Activated CD4-positive, alpha-beta T cell treated with anti-CD3 and anti-CD28 coated beads, Interleukin-2, amount 50 U/mL, for 4 hours (primary cell): ENCODE data around the gene SLC4A2.

Experiments
- DNase-seq, 2 experiments: peaks; one replicate each; pipeline ENCODE4 v3.0.0-alpha.2; 2020

SLC4A2 gene

DNA sequence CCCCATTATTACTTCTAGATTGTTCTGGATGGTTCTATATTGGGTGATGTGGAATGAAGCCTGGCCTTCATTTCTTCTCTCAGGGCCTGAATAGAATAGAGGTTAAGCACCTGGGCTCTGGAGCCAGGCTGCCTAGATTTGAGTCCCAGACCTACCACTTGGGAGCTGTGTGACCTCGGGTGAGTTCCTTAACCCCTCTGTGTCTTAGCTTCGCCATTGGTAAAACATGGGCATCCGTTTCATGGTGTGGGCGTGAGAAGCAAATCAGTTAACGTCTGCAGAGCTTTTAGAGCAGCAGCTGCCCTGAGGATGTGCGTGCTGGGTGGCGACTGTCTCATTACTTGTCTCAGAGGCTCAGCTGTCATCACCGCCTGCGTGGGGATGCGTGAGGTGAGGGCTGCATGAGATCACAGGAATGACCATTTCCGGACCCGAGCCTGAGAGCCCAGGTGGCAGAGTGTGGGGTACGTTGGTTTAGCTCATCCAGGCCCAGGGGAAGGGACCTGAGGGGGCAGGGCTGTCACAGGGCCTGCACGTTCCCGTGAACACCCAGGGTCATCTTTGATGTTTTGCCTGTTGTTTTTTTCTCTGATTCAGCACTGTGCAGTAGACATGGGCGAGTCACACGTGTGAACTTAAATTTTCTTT lies 36.6 kb downstream of the SLC4A2 start:
- no peak for DNase-seq

DNA sequence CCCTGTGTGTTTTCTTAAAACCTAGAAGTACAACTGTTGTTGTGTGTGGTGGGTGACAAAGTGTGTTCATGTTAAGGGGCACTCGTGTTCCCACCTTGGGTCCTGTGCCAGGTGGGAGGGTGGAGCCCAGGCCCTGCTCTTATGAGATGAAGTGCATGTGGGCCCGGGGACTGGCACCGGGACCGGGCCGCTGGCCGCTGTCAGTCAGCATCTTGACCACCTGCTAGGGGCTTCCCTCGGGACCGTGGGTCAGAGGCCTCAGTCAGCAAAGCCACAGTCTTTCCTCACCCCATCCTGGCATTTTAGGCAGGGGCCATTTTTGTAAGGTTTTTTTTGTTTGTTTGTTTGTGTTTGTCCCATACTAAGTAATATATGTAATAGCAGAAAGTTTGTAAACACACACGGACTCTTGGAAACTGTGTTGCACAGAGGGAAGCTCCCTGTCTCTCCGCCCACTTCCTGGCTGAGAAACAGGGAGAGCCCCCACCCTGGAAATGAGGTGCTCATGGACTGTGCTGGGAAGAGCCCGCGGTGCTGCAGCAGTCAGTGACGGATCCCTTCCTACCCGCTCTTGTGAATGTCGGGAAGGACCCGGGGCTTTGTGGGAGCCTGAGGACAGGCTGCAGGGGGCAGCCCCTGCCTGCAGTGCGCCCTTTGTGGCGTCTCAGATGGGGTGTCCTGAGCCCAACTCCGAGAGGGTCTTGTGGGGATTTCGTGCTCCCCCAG lies 40.3 kb downstream of the SLC4A2 start:
- DNase-seq: no peak

DNA sequence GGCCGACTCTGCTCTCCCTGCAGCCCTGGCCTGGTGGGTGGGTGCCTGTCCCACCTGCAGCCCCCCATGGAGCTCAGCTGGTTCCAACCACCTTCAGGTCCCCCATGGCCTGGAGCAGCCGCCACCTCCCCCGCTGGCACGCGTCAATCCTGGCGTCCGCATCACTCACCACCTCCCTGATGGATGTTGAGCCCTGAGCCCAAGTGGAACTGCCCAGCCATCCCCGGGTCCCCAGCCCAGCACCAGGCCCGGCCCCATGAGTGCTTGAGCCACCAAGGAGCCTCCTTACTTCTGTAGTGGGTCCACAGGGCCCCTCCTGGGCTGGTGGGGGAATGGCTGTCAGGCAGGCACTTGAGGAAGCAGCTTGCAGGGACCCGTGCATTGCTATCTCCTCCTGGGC lies 41.5 kb downstream of the SLC4A2 start:
- no peak for DNase-seq

DNA sequence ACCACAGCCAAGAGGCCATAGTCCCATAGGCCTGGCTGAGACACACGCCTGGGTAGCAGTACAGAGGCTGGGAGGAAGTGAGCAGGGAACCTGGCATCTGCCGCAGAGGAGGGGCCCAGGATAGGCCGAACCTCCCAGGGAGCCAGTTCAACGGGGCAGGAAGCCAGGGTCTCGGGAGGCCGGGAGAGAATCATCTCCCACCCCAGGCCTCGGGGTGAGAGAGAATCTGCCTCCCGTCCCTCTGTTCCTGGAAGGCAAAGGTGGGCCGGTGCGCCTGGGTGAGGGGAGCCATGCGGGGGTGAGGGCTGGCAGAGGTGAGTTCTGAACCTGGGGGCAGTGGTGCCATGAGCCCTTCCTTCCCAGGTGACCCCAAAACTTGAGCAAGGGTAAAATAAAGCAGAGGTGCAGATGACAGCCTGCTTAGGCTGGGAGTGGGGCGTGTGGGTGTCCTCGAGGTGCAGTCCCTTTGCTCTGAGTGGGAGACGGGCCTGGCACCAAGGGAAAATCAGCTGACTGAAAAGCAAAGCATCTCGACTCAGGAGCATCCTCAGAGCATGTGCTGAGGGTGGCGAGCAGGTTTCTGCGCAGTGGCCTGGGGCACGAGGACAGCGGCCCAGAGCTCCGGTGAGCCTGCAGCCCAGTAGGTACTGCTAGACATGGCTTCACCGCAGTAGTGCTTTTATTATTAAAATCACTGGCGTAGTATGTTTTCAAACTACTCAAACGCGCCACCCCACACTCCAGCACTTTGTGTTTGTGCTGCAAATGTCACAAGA lies 42.4 kb downstream of the SLC4A2 start:
- DNase-seq: no peak

DNA sequence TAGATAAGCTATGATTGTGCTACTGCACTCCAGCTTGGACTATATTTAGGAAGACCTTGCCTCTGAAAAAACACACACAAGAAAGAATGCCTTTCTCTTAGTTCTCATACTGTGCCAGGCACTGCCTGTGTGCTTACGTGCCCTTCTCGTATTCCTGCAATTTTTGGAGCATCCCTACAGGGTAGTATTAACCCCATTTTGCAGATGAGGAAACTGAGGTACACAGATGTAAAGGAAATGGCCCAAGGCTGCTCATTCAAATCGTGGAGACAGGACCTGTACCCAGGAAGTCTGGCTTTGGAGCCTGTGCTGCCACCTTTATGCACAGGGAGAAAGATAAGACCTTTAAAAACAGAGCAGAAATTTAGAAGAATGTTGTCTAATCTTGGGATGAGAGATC lies 43.6 kb downstream of the SLC4A2 start:
- no peak for DNase-seq

DNA sequence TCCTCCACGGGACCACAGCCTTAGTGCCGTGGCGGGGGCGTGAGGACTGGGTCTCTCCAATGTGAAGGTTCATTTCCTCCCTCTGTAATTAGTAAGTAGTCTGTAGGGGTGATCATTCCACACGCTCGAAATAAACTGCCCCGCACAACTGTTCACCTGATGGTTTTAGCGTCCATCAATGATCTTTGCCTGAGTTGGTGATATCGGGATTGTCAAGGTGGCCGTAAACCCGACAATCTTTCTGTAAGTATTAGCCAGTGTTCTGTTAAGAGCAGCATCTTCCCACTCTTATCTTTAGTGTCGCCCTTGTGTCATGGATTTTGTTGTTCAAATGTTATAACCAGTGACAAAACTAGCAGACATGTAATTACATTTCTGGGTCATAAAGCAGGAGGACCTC lies 44.6 kb downstream of the SLC4A2 start:
- no peak for DNase-seq

DNA sequence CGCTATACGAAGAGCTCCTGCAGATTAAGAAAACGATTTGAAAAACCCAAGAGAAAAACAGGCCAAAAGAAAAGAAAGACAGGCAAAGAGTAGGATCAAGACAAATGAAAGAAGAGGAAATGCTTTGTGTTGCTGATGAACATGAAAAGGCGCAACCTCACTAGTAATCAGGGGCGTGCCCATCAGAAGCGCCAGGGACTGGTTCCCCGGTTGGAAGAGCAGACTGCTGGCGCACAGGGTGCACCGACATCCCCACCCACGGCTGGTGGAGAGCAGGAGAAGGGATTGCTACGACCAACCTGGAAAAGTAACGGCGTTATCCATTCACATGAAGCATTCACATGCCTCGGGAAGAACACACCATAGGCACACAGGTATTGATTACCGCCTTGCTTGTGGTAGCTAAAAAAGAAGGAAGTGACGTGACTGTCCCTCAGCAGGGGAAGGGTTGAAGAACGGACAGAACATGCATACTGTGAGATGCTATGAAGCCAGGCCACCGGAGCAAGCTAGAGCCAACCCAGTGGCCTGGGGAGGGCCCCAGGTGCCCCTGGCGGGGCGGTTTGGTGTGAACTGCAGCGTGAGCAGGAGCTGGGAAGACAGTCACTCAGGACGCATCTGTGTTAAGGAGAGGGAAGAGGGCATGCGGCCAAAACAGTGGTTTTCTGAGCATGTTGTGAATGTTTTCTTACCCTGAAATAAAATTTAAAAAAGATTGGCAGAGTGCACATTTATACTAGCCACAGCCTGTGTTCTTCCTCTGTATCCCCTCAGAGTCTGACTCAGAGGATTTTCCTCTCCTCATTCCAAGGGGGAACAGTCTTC lies 45.2 kb downstream of the SLC4A2 start:
- no peak for DNase-seq

DNA sequence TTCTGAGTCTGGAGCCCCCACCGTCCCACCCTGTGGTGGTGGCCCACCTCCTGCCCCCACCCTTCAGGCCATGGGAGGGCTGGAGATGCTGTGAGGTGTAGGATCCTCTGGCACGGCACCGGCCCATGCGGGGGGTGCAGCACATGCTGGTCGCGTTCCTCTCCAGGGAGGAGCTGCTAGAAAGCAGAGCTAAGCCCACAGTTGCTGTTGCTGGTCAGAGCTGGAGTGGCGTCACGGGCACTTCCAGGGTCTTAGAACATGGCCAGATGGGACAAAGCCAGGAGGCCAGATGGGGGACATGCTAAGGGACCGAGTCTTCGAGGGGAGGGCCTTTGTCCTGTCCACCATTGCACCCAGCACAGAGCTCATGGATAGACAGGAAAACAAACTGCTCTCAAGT lies 48.5 kb downstream of the SLC4A2 start:
- DNase-seq: no peak

DNA sequence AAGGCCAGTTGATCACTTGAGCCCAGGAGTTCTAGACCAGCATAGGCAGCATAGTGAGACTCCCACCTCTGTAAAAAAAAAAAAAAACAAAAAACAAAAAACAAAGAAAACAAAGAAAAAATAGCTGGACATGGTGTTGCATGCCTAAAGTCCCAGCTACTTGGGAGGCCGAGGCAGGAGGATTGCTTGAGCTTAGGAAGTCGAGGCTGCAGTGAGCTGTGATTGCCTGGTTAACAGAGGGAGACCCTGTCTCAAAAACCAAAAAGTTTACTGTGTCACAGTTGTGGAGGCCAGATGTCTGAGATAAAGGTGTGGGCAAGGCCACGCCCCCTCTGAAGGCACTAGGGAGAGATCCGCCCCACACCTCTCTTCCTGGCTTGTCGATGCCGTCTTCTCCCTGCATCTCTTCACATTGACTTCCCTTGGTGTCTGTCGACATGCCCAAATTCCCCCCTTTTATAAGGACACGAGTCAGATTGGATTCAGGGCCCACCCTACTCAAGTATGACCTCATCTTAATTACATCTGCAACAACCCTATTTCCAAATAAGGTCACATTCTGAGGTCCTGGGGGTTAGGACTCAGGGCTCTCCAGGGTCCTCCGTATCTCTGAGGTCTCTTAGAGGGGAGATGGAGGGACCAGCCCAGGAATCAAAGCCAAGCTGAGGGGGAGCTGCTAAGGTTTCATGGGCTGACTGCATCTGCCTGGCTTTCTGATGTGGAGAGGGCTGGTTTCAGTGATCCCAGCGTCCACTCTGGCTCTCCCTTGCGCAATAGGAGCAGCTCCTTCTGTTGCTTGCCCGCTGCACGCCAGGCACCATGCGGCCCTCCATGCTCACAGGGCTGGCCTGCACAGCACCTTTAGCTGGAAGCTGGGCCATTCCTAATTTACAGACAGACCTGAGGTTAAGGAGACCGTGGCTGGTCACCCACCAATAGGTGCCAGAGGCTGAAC lies 50.0 kb downstream of the SLC4A2 start:
- no peak for DNase-seq

DNA sequence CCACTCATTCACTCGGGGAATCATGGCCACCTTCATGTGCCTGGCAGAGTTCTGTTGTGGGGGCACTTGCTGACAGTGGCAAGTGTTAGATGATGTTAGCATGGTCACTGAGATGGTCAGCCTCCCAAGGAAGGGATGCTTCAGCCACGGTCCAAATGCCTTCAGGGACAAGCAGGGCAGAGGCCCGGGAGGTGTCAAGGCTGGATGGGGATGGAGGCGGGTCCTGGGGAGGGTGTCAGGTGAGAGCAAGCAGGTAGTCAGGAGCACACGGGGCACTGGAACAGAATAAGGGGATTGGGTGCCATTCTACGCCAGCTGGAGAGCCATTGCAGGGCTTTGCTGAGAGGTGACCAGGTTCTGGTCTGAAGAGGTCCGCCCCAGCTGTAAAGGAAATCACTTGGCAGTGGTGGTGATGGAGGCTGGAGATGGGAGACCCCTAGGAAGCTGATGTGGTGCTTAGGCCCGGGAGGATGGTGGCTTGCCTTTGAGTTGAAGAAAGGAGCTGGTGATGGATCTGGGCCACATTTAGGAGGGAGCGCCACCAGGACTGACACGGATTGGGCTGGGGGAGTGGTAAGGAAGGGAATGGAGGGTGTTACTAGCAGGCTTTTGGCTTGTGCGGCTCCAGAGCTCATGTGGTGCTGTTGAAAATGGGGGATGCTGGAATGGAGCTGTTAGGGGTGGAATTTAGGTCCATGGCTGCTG lies 51.0 kb downstream of the SLC4A2 start:
- DNase-seq: no peak

DNA sequence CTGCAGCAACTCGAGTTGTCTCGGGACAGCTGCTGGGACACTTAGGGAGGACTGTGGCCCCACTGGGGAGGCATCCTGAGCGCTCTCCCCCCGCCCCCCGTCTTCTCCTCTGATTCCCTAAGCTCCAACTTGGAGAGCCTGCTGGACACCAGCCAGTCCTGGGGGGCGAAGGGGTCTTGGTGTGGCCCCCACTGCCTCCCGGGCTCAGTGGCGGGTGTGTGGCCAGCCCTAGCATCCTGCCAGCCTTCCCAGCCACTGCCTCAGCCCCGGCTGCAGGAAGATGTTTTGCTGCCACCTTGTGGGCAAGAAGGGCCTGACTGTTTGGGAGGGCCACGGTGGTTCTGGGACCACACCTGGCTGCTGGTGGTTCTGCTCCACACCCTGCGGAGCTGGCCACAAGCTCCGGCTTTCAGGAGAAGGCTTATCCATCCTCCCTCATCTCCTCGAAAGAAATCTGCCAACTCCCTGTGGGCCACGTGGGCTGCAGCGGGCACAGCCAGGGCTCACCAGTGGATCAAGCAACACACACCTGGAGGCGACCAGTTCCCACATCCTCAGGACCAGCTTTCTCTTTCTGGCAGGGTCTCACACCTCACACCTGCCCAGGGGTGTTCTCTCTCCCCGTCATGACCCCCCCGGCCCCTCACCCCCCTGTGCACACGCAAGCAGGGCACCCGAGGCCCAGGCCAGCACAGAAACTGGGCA lies 51.7 kb downstream of the SLC4A2 start:
- DNase-seq: peak; percentile 70 to 72

DNA sequence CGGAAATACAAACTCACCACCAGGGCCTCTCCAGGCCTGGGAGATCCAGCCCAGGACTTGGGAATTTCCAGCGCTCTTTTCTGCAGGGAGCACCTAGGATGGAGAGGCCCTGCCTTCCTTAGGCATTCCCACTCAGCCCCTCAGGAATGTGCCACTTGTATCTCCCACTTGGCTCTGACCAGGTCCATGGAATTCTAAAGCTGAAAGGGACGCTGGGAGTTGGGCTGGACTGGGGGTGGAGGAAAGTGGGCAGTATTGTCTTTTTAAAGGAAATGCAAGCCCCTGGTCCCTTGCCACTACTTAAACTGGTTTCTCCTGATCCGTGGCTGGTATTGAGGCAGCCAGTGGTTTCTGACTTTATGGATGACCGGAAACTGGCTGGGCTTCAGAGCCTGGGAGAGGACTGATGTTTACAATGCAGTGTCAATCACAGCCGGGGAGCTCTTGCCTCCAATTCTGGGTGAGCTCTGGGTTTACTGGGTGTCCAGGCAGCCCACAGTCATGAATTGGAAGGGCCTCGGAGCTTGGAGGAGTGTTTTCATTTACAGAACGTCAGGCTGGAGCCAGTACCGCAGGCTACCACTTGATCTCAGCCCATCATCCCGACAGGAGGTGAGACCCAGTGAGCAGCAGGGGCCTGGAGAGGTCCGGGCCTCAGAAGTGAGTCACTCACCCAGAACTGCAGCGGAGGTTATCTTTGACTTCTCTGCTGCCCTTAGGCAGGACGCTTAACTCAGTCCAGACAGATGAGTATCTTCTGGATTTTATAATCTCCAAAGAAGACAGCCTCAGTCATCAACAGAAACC lies 54.2 kb downstream of the SLC4A2 start:
- DNase-seq: no peak

DNA sequence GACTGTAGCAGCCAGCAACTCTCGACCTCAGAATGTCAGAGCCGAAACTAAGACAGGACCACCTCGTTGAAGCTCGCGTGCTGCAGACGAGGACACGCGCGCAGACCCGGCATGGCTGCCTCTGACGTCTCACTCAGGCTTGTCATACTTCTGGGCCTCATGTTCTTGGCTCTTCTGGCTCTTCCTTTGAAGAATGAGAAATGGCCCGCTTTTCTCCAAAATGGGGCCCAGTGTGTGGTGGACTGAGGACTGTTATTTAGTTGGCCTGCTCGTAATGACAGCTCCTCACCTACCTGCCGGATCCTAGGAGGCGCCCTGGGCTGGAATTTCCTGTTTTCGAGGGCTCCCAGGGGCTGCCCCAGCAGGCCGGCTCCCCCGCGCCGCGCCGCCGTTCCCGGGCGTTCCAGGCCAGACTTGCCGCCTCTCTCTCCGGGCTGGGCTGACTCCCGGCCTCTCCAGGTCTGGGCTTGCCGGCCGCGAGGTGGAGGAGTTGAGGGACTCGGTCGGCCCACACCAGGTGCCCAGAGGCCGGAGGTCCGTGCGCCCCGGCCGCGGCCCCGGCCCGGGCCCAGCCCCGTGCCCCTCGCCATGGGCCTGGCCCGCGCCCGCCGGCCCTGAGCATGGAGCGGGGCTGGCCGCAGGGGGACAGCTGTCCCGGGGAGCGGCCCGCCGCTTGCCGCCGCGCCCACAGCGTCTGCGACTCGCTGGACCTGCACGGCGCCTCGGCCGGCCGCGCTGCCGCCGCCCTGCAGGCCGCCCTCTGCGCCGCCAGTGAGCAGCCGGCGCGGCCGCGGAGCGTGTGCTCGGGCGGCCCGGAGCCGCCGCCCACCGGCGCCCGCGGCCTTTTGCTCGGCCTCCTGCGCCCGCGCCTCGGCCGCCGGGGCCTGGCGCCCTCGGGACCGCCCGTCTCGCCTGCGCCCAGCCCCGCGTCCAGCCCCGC lies 55.0 kb downstream of the SLC4A2 start:
- DNase-seq: no peak

DNA sequence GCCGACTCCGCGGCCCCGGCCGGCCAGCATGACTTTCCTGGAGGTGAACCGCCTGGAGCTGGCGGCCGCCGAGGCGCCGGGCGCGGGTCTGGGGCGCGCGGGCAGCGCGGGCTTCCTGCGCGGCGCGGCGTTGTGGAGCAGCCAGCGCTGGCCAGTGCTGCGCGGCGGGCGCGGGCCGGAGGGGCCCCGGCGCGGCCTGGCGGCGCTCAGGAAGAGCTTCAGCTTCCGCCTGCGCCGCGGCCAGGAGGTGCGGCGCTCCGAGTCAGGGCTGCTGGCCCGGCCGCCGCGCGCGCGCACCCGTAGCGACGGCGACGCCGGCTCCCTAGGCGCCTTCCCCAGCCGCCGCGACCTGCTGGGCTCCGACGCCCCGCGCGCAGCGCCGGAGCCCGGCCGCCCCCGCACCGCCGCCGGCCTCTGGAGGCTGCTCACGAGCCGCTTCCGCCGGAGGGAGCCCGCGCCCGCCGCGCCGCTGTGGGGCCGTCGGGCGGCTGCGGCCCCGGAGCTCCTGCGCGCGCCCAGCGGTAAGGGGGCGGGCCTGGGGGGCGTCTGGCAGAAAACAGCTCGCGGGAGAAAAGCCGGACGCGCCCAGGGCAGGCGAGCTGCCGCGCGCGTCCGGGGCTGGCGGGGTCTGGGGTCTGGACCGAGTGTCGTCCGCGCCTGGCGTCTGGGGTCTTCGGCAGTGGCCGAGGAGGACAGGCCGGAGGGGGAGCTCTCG lies 55.9 kb downstream of the SLC4A2 start:
- peak; percentile 10 to 23 for DNase-seq

DNA sequence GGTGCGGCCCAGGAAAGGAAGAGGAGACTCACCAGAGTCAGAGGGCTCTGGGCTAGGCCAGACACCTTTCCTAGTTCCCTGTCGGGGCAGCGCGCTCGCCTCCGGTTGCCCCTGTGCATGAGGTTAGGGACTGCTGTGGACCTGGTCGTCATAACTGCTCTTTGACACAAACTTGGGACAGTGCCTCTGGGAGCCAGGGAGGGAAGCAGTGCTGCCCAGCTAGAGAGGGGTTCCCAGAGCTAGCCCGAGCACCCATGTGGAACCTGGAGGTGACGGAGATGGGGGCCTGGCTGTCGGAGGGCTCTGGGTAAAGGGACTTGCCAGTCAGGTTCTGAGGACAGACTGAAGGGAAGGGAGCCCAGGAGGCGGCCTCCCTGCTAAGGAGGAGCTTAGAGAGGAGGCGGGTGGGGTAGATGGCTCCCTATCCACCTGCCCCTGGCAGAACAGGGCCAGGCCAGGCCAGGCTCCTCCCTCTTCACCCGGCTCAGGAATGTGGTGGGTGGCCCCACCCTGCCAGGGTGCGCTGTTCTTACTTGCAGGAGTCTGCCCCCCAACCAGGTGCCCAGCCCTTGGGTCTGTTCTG lies 56.5 kb downstream of the SLC4A2 start:
- no peak for DNase-seq

DNA sequence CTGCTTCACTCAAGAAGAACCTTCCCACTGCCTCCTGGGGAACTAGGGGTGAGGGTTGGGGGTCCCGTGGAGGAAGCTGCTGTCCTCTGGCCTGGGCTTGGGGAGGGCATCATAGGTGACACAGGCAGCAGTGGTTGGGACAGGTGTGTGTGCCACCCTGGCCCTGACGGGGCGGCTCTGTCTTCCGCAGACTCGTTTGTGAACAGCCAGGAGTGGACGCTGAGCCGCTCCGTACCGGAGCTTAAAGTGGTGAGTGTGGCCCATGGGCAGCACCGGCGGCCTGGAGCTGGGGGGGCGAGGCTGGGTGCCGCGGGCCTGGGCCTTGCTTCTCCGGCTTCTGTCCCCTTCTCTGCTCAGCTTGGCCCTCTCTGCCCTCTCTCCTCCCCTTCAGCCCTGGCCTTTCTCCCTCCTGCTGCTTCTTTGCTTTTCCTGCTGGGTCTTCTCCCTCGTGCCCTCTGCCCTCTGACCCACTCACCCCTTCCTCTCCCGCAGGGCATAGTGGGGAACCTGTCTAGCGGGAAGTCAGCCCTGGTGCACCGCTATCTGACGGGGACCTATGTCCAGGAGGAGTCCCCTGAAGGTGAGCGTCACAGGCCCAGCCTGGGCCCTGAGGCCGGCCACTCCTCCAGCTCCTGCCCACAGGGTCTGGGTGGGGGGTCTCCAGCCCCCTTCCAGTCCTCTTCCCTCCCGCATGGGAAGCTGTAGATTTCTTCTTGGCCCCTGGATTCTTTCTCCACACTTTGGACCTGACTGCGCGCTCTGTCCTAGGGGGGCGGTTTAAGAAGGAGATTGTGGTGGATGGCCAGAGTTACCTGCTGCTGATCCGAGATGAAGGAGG lies 57.4 kb downstream of the SLC4A2 start:
- DNase-seq: no peak
